Stimulated activated effector memory CD8-positive, alpha-beta T cell treated with anti-CD3 and anti-CD28 coated beads, Interleukin-12 subunit alpha, Interleukin-12 subunit beta, amount 100 ng/mL, for 72 hours (primary cell): ENCODE measurements around the gene PHF5A.
"Not testable (repeated sequence)": the region's sequence is repeated elsewhere in the genome, so short reads cannot be mapped to it uniquely, and the experiment has no call there.

ENCODE experiments used
- ATAC-seq: fragments of 150-1000 bp; cut with Tn5 transposase; 2 replicates; pipeline ENCODE4 v1.10.0; 2021
- DNase-seq, 2 donors: peaks; one replicate each; pipeline ENCODE4 v3.0.0; 2021 to 2022; ENCODE audit warnings: low spot score in 2 of 2
- H3K27ac Mint-ChIP-seq: one replicate; pipeline ENCODE4 v1.8.0; 2022; ENCODE audit warnings: mild to moderate bottlenecking, mixed read lengths
- H3K36me3 Mint-ChIP-seq: one replicate; pipeline ENCODE4 v1.8.0; 2022; ENCODE audit warnings: mild to moderate bottlenecking, mixed read lengths
- H3K4me1 Mint-ChIP-seq: one replicate; pipeline ENCODE4 v1.8.0; 2022; ENCODE audit warnings: mixed read lengths
- H3K4me3 Mint-ChIP-seq: one replicate; pipeline ENCODE4 v1.8.0; 2022; ENCODE audit warnings: mild to moderate bottlenecking, mixed read lengths
- H3K9me3 Mint-ChIP-seq: one replicate; pipeline ENCODE4 v1.8.0; 2022; ENCODE audit warnings: mixed read lengths

The PHF5A gene

DNA sequence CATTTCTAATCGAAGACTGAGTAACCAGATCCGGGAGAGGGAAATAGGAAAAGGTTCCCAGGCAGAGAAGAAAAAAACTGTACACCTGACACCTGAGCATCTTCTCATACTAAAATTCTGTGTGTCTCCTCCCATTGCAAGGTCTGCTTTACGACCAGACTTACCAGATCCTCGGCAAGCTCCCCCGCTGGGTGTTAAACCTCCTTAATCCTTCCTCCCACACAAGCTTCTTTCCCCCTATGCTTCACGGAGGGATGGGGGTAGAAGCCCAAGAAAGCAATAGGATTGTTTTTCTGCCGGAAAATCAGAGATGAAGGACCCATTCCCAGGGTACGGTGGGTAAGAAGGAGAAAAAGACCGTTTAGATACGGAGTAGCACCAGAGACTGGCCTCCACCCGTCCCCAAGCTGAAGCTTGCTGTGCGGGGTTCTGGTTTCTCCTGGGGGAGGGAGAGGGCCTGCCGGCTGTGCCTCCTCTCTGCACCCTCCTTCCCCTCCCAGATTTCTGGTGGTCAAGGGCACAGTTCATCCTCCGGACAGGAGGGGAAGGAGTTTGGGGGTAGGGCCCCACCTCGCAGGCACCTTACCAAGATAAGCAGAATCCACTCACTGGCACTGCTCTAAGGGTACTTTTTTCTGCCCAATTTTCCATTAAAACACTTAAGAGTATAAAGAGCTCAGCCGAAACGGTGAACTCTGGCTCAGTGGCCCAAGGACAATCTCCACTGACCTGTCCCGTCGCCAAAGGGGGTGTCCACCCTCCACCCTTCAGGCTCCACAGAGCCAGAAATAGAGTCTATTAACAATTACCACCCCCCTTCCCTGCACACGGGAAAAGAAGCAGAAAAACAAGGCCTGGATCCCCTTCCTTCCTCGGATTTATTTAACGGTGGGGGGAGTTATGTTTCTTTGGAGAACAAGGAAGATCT, 23.1 kb downstream of the PHF5A start:
- ATAC-seq (no peak), DNase-seq (peak; percentile 15 to 72)
- Mint-ChIP-seq H3K4me3 (peak overlapping the region; percentile 99), H3K27ac (peak overlapping the region; percentile 99), H3K4me1 (peaks cover 17% of the 10 kb centered on the region), H3K36me3 (peaks cover 79% of the 10 kb centered on the region), H3K9me3 (no peaks in the 10 kb centered on the region)

DNA sequence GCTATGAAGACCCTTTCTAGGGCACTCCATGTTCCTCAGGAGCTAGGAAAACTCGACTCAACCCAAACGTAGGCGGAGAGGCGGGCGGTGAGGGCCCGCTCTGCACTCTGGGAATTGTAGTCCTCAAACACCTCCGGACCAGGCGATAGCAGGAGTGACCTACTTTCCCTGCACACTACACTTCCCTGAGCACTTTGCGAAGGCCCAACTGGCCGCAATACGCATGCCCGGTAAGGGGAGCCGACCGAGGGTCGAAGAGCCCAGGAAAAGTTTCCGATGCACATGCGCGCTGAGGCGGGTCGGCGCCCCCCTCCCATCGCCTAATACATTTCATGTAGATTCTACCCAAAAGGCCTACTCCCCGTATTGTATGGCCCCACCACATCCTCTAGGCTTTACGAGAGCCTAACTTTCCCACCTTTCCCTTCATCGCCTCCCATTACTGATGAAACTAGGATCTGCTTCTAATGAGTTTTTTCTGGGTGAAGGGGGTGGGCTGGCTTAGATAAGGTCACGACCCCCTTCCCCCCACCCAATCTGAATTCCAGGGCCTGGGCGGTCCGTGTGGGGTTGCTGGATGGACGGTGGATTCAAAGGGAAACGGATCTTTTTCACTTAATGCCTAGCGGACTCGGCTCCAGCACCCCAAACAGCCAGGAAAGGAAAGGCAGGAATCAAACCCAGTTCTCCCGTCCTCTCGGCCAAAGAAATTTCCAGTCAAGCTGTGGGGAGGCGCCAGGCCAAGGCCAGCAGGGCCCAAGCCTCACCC, 23.9 kb downstream of the PHF5A start:
- peak; percentile 71 to 93 for DNase-seq
- ATAC-seq: peak; percentile 68
- Mint-ChIP-seq H3K9me3 (no peaks in the 10 kb centered on the region), H3K4me1 (peaks cover 17% of the 10 kb centered on the region), H3K27ac (peak overlapping the region; percentile 99), H3K4me3 (peak overlapping the region; percentile 99), H3K36me3 (peaks cover 88% of the 10 kb centered on the region)

DNA sequence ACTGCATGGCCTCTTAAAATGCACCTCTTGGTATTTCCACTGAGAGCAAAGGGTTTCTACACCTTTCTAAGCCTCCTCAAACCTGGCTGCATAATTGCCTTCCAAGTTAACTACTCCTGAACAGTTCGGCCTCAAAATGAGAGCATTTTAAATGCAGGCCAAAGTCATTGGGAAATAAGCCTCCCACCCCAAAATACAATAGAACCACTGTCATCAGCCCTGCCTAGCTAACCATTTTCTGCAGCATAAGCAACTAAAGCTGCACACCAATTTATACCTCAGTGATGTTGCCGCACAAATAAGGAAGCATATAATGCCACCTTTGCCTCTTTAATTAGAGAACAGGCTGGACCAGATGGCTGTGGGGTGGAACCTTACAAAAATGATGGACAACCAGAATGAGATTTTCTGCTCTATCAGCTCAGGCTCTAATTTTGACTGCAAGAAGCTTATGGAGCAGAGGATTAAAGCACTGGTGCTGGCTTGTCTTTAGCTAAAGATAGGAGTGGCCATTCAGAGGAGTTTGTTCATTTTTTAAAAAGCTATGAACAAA, 26.2 kb downstream of the PHF5A start:
- Mint-ChIP-seq H3K9me3 (no peaks in the 10 kb centered on the region), H3K4me3 (peak overlapping the region; percentile 99), H3K27ac (peak overlapping the region; percentile 20), H3K4me1 (peaks cover 6% of the 10 kb centered on the region), H3K36me3 (peaks cover 100% of the 10 kb centered on the region)
- no peak for DNase-seq
- no peak for ATAC-seq

DNA sequence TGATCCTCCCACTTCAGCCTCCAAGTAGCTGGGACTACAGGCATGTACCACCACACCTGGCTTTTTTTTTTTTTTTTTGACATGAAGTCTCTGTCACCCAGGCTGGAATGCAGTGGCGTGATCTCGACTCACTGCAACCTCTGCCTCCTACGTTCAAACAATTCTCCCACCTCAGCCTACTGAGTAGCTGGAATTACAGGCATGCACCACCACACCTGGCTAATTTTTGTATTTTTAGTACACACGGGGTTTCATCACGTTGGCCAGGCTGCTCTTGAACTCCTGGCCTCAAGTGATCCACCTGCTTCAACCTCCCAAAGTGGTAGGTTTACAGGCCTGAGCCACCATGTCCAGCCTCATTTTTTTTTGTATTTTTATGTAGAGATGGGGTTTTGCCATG, 28.0 kb downstream of the PHF5A start:
- not testable (repeated sequence) for H3K9me3 Mint-ChIP-seq, H3K27ac Mint-ChIP-seq, H3K4me3 Mint-ChIP-seq, DNase-seq, ATAC-seq
- Mint-ChIP-seq H3K4me1 (peaks cover 23% of the 10 kb centered on the region), H3K36me3 (peaks cover 100% of the 10 kb centered on the region)

DNA sequence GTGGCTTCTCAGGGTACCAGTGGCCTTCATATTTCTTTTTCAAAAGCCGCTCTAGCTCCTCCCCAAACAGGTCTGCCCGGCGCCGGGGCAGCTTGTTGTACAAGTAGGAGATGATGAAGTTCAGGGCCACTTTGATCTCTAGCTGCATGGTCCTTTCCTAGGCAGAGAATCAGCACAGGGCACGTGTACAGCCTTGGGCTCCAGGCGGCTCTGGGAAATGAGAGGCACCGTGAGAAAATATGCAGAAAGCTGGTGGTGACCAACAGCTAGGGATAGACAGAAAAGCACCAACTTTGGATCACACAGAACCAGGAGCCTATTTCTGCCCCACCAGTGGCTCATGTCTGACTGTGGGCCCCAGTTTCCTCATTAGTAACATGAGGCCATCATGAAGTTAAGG, 31.3 kb downstream of the PHF5A start:
- peaks cover 31% of the 10 kb centered on the region for H3K4me1 Mint-ChIP-seq
- no peak overlapping the region for H3K4me3 Mint-ChIP-seq
- H3K9me3 Mint-ChIP-seq: no peaks in the 10 kb centered on the region
- no peak for DNase-seq
- peak overlapping the region; percentile 78 for H3K27ac Mint-ChIP-seq
- H3K36me3 Mint-ChIP-seq: peaks cover 100% of the 10 kb centered on the region
- ATAC-seq: no peak

DNA sequence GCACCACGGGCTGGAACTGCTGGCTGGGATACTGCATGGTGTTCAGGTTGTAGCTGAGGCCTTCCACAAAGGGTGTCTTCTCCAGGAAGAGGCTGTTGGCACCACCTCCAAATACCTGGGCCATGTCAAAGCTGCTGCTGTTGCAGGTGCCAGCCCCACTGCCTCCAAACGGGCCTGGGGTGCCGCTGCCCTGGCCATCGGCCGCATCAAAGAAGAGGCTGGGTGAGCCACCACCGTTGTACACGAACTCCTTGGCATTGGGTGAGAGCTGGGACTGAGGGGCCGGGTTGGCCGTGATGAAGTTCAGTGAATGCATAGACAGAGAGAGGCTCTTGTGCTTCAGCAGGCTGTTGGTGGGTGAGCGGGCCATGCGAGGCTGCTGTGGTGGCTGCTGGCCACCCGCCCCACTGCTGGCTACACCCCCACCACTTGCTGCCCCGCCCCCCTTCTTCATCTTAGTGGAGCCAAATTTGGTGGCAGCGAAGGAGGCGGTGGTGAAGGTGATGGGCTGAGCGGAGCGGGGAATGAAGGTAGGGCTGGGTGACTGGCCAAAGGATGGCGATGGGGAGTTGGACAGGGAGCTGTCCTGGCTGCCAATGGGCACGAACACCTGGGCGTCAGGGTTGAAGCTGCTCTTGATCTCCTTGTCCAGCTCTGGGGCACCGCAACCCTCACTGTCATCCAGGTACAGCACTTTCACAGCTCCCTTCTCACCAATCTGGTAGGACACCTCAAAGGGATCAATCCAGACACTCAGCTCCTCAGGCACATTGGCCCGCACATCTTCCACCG, 32.0 kb downstream of the PHF5A start:
- H3K36me3 Mint-ChIP-seq: peaks cover 100% of the 10 kb centered on the region
- DNase-seq: no peak
- H3K4me1 Mint-ChIP-seq: peaks cover 33% of the 10 kb centered on the region
- H3K27ac Mint-ChIP-seq: peak overlapping the region; percentile 78
- H3K4me3 Mint-ChIP-seq: no peak overlapping the region
- ATAC-seq: no peak
- H3K9me3 Mint-ChIP-seq: no peaks in the 10 kb centered on the region

DNA sequence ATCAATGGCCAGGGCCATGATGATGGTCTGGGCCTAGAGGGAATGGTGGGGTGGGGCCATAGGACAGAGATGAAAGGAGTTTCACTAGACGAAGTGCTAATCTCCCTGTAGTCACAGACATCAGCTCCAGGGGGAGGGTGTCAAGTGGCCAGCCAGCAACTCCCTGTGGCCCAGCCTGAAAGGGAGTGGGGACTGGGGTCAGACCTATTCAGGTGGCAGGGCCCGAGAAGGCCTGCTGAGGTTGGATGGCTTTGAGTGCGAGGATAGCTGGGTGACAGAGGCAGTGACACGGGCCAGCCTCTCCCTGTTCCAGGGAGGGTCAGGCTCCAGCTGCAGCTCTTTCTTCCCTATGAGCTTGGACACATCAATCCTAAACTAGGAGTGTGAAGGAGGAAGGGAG, 32.9 kb downstream of the PHF5A start:
- ATAC-seq: no peak
- H3K4me3 Mint-ChIP-seq: no peak overlapping the region
- no peaks in the 10 kb centered on the region for H3K9me3 Mint-ChIP-seq
- DNase-seq: no peak
- peaks cover 39% of the 10 kb centered on the region for H3K4me1 Mint-ChIP-seq
- peaks cover 100% of the 10 kb centered on the region for H3K36me3 Mint-ChIP-seq
- H3K27ac Mint-ChIP-seq: peak overlapping the region; percentile 78

DNA sequence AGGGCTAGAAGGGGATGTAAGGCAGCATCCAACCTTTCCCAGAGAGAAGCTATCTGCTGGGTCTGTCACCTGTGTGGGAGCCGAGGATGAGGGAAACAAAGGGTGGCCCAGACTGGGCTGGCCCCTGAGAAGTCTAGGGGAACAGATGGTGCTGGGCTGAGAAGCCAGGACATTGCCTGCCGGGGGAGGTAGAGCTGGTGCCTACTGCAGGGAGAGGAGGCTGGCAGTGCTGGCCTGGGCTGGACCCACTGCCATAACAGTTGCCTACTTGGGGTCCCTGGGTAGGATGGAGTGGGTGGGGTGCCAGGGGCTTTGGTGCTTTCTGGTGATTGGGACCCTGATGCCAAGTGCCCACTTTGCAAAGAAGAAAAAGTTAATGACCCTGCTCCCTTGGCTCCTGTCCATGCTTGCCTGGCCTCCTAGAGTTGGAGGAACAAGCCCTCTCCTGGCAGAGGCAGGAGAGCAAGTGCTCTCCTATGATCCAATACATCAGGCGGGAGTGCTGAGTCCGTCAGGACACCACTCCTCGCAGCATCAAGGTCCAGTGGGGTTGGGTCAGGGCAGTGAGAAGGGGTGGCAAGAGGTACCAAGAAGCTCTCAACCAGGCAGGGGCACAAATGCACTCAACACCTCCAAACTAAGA, 34.0 kb downstream of the PHF5A start:
- not testable (repeated sequence) for H3K4me3 Mint-ChIP-seq

DNA sequence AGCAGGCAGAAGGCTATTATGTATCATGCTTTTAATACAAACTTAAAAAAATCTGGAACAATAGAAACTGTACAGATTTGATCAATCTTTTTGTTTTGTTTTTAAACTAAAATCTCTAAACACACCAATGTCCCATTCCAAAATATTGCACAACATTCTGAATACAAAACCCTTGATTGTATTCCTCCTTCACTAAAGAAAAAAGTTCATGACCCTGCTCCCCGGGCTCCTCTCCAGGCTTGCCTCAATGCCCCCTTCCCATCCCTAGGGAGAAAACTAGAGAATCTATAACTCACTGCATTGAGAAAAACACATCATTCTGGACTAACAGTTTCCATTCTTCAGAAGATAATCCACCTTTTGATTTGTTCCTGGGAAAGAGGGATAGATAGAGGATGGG, 35.0 kb downstream of the PHF5A start:
- Mint-ChIP-seq H3K27ac (peak overlapping the region; percentile 20), H3K4me1 (peaks cover 39% of the 10 kb centered on the region), H3K36me3 (peaks cover 84% of the 10 kb centered on the region)
- H3K9me3 Mint-ChIP-seq, DNase-seq, H3K4me3 Mint-ChIP-seq, ATAC-seq: not testable (repeated sequence)

More for the DNA sequence above, 34.0 kb downstream of the PHF5A start:
- not testable (repeated sequence) for ATAC-seq, DNase-seq, H3K9me3 Mint-ChIP-seq
- Mint-ChIP-seq H3K27ac (peak overlapping the region; percentile 78), H3K4me1 (peaks cover 39% of the 10 kb centered on the region), H3K36me3 (peaks cover 94% of the 10 kb centered on the region)

DNA sequence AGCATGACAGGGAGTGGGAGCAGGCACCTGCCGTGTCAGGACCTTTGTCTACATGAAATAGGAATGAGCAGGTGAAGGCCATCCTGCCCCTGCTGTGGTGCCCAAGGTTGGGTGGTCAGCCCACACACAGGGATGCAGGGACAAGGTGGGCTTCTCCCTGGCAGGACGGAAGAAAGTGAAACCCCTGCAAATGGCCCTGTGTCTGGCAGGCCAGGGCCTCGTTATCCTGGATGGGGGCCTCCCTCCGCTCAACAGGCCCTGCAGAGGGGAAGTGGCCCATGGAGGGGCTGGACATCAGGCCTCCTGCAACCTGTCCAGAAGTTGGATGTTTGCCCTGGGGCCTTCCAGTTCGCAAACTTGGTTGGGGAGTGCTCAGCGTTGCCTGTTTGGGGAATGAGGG, 36.8 kb downstream of the PHF5A start:
- no peaks in the 10 kb centered on the region for H3K9me3 Mint-ChIP-seq

DNA sequence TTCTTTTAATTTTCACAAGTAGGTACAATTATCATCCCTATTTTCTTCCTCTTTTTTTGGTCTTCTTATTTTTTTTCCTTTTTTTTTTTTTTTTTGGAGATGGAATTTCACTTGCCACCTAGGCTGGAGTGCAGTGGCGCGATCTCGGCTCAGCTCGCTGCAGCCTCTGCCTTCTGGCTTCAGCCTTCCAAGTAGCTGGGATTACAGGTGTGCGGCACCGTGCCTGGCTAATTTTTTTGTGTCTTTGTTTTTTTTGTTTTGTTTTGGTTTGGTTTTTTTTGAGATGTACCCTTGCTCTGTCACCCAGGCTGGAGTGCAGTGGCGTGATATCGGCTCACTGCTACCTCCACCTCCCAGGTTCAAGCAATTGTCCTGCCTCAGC, 38.5 kb downstream of the PHF5A start:
- DNase-seq (no peak), ATAC-seq (no peak)
- Mint-ChIP-seq H3K27ac (no peak overlapping the region), H3K4me1 (peaks cover 32% of the 10 kb centered on the region), H3K36me3 (peaks cover 78% of the 10 kb centered on the region), H3K9me3 (no peaks in the 10 kb centered on the region), H3K4me3 (no peak overlapping the region)

More for the DNA sequence above, 36.8 kb downstream of the PHF5A start:
- Mint-ChIP-seq H3K4me3 (no peak overlapping the region), H3K27ac (peak overlapping the region; percentile 76), H3K36me3 (peaks cover 80% of the 10 kb centered on the region), H3K4me1 (peaks cover 37% of the 10 kb centered on the region)
- DNase-seq (no peak), ATAC-seq (no peak)

DNA sequence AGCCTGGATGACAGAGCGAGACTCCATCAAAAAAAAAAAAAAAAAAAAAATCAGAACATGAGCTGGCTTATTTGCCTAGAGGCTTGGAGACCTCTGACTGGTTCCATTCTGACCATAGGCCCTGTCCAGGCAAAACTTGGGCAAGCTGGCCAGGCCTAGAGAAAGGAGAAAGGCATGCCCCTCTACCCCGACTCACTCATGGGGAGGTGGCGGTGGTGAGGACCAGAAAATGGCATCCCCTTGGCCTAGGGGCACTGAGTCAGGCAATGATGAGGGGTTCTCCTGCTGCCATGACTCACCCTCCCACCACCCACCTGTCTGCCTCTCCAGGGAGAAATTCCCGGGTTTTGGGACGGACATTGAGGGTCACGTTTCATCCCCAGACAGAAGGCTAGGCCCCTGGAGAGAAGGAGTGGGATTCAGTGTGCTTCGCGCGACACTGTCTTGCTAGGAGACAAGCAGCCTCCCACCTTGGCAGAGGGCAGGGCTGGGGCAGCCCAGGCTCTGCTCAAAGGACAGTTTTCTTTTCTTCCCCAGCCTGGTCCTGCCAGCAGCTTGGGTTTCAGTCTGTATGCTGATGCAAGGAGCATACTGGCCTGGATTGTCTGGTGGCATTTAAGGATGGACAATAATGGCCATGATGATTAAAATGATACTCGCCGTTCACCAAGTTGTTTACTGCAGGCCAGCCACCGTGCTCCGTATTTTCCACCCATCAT, 39.1 kb downstream of the PHF5A start:
- Mint-ChIP-seq H3K4me3 (no peak overlapping the region), H3K27ac (no peak overlapping the region), H3K36me3 (peaks cover 78% of the 10 kb centered on the region), H3K9me3 (no peaks in the 10 kb centered on the region), H3K4me1 (peaks cover 27% of the 10 kb centered on the region)
- no peak for ATAC-seq
- no peak for DNase-seq

DNA sequence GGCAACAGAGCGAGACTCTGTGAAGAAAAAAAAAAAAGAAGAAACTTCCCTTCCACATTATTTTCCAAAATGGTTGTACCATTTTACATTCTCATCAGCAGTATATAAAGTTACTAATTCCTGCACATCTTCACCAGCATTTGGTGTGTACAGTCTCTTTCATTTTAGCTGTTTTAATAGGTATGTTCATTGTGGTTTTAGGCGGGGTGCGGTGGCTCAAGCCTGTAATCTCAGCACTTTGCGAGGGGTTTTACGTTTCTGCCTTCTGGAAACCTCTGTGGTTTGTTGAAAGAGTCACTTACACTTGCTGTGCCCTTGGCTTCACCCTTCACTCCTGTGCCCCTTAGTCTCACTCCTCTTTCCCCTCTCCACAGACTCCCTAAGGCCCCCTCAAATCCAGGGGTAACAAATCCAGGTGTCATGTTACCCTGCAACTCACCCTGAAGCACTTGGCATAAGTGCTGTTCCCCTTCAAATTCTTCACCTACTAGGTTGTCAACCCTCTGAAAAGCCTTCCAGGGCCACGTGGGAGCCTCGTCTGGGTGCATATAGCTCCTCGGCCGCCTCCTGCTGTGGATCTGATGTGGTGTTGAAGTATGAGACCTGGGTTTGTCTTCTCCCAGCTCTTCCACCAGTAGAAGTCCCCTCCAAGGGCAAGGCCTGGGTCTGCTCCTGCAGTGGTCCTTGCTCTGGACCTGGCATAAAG, 42.7 kb downstream of the PHF5A start:
- H3K4me1 Mint-ChIP-seq: peaks cover 15% of the 10 kb centered on the region
- H3K4me3 Mint-ChIP-seq: no peak overlapping the region
- no peaks in the 10 kb centered on the region for H3K9me3 Mint-ChIP-seq

More for the DNA sequence above, 42.7 kb downstream of the PHF5A start:
- DNase-seq (peak in 1 of 2 donors; percentile 71), ATAC-seq (peak; percentile 90)
- peak overlapping the region; percentile 61 for H3K27ac Mint-ChIP-seq
- H3K36me3 Mint-ChIP-seq: peaks cover 64% of the 10 kb centered on the region
